Measurements from ENCODE around the gene RAB18.

- TF ChIP-seq YY1 (IDR thresholded peaks at IDR 0.05; ENCODE audit: low read depth, low read length) (no peak), SRF (IDR thresholded peaks at IDR 0.05; ENCODE audit: low read depth, low read length) (no peak), EP300 (IDR thresholded peaks at IDR 0.05; ENCODE audit: borderline replicate concordance in 1 of 2, low read depth in 2 of 2, low read length in 2 of 2) (no peak), CTCF (IDR thresholded peaks at IDR 0.05; ENCODE audit: control extremely low read depth in 1 of 3, insufficient read depth in 1 of 3, low read depth in 1 of 3, low read length in 3 of 3) (no peak), MAFK (IDR thresholded peaks at IDR 0.05; ENCODE audit: low read depth, low read length) (no peak), EZH2 (IDR thresholded peaks at IDR 0.05; ENCODE audit: low read depth, low read length, severe bottlenecking) (no peak), TAF1 (IDR thresholded peaks at IDR 0.05; ENCODE audit: low read depth, low read length) (no peak)
These were observed 830 bp downstream of the RAB18 start for GRCh38 chr10:27504808-27505460.
